HG03439 (cell line): ENCODE data around the gene RAD9B.

Experiments
- ATAC-seq: cut with Tn5 transposase; IDR thresholded peaks from one replicate; pipeline ENCODE4 v1.9.1; 2021; ENCODE audit warnings: mild to moderate bottlenecking, moderate library complexity; ENCODE audit not compliant: unreplicated experiment

The RAD9B gene

DNA sequence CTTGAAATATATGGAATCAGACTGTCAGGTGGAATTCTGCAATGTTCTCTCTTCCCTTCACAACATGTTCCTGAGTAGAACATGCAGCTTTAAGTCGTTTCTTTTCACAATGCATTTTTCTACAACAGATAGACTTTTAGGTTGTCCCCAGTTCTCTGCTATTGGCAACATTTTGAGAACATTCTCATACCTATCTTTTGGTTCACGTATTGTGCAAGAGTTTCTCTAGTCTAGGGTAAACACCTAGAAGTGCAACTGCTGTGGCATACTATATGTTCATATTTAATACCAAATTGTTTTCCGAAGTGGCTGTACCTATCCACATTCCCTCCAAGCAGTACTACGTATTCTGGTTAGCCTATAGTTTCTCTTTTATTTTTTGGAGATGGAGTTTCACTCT is 48.9 kb downstream of the RAD9B start:
- no peak for ATAC-seq
